ENCODE results near the gene BCL2.

DNA sequence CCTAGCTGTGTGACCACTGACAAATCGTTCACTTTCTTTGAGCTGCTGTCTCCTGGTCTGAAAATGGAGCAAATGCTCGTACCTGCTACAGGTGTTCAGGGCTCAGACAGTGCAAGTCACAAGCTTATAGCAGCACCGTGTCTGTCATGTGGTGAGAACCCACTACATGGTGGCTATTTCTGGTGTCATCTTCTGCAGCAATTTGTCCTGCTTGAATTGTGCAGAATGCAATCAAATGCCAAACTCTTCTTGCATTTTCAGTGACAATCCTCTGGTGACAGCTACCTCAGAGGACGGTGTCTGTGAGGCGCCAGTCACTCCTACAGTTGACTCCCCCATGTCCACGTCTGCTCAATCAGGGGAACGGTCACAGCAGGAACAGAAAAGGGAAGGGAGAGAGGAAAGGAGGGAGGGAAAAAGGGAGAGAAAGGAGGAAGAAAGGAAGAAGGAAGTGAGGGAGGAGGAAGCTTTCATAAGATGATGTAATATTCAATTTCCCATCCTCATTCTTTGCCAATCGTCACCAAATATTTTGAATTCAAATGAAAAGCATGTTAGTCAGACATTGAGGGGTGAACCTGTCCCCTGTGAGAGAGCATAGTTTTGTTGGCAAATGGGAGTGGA is 122.2 kb downstream of the BCL2 start:
- TF ChIP-seq, protein P1, sequence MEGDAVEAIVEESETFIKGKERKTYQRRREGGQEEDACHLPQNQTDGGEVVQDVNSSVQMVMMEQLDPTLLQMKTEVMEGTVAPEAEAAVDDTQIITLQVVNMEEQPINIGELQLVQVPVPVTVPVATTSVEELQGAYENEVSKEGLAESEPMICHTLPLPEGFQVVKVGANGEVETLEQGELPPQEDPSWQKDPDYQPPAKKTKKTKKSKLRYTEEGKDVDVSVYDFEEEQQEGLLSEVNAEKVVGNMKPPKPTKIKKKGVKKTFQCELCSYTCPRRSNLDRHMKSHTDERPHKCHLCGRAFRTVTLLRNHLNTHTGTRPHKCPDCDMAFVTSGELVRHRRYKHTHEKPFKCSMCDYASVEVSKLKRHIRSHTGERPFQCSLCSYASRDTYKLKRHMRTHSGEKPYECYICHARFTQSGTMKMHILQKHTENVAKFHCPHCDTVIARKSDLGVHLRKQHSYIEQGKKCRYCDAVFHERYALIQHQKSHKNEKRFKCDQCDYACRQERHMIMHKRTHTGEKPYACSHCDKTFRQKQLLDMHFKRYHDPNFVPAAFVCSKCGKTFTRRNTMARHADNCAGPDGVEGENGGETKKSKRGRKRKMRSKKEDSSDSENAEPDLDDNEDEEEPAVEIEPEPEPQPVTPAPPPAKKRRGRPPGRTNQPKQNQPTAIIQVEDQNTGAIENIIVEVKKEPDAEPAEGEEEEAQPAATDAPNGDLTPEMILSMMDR (IDR thresholded peaks at IDR 0.05) = no peak
- TF ChIP-seq POLR2A (IDR thresholded peaks at IDR 0.05) = no peak

All from ovary (tissue), 3 donors.